Panc1 (cell line): ENCODE results near the gene CDKAL1. TPM values are rescaled to one million over a fixed set of nuclear protein-coding genes. Genes with fewer than 3 reads are reported as not detected.

ENCODE experiments used
- ATAC-seq: fragments of 200-7000 bp; cut with Tn5 transposase; 2 replicates; pipeline ENCODE4 v1.9.1; 2020; ENCODE audit warnings: mild to moderate bottlenecking, moderate library complexity
- BruUV-seq: library from RNA; stranded (reverse); fragments of 400-500 nt; replicated peaks from 2 replicates; lab custom pipeline; 2021; lab: Mats Ljungman, UMichigan
- CTCF ChIA-PET: fragments of 300-600 bp; sonication (Branson Sonifier 250); formaldehyde crosslinking; loops from one replicate; lab custom pipeline; 2022; ENCODE audit warnings: antibody characterized with exemption; lab: Charles Lee
- POLR2A ChIA-PET: fragments of 300-600 bp; sonication (Branson Sonifier 250); formaldehyde crosslinking; loops from one replicate; lab custom pipeline; 2022; ENCODE audit warnings: antibody characterized with exemption; lab: Charles Lee
- DNase-seq: peaks from one replicate; pipeline ENCODE4 v3.0.0-alpha.2; 2010; ENCODE audit warnings: low read depth, low spot score
- H3K27ac ChIP-seq: 2 replicates; pipeline ENCODE4 v1.5.1; 2011; ENCODE audit warnings: mild to moderate bottlenecking, low read length, inconsistent platforms
- H3K27me3 ChIP-seq: fragments of 200-500 bp; sonication (Bioruptor generic); 2 replicates; pipeline ENCODE4 v1.6.0; 2014; ENCODE audit warnings: low read length, inconsistent platforms; ENCODE audit not compliant: control insufficient read depth, insufficient read depth
- H3K36me3 ChIP-seq: fragments of 200-500 bp; sonication (Bioruptor generic); 2 replicates; pipeline ENCODE4 v1.5.1; 2014; ENCODE audit warnings: inconsistent platforms, mild to moderate bottlenecking, low read length, moderate library complexity; ENCODE audit not compliant: control insufficient read depth, insufficient read depth
- H3K4me1 ChIP-seq: 2 replicates; pipeline ENCODE4 v1.5.1; 2011; ENCODE audit warnings: inconsistent platforms, mild to moderate bottlenecking, low read length, moderate library complexity; ENCODE audit not compliant: control insufficient read depth, insufficient read depth
- H3K4me3 ChIP-seq, 2 experiments: 2 replicates each; pipeline ENCODE4 v1.5.1; 2011 to 2012; ENCODE audit warnings: low read depth in 2 of 2, low read length in 2 of 2, mild to moderate bottlenecking in 2 of 2, inconsistent platforms in 1 of 2, moderate library complexity in 1 of 2
- H3K9me3 ChIP-seq: fragments of 200-500 bp; sonication (Bioruptor generic); 2 replicates; pipeline ENCODE4 v1.5.1; 2014; ENCODE audit warnings: low read depth, mild to moderate bottlenecking, inconsistent platforms, low read length, moderate library complexity; ENCODE audit not compliant: control insufficient read depth, insufficient read depth
- CTCF ChIP-seq: fragments of 450-650 bp; IDR thresholded peaks from 2 replicates; pipeline ENCODE4 v1.5.1; 2017; ENCODE audit warnings: mild to moderate bottlenecking
- POLR2AphosphoS5 ChIP-seq: IDR thresholded peaks from 2 replicates; pipeline ENCODE4 v1.6.1; 2012; ENCODE audit warnings: mild to moderate bottlenecking, low read depth, low read length, moderate library complexity
- REST ChIP-seq, 2 experiments: IDR thresholded peaks; 2 replicates each; pipeline ENCODE4 v1.6.1; 2011 to 2012; ENCODE audit warnings: low read depth in 2 of 2, control low read depth in 1 of 2, low read length in 1 of 2, mild to moderate bottlenecking in 1 of 2, moderate library complexity in 1 of 2; ENCODE audit not compliant: insufficient read depth in 1 of 2
- SIN3A ChIP-seq: IDR thresholded peaks from 2 replicates; pipeline ENCODE4 v1.6.1; 2012; ENCODE audit warnings: low read depth, mild to moderate bottlenecking, low read length, moderate library complexity, borderline replicate concordance; ENCODE audit not compliant: insufficient read depth
- TCF7L2 ChIP-seq: IDR thresholded peaks from 2 replicates; pipeline ENCODE4 v1.6.1; 2011; ENCODE audit warnings: mild to moderate bottlenecking, low read depth, low read length, inconsistent platforms
- in situ Hi-C: cut with HindIII; loops from 2 replicates; pipeline ENCODE4 v1.10.0; 2016; ENCODE audit warnings: low sequenced_read_pairs, low pct_unique_long_range_greater_than_20kb
- intact Hi-C: fragments of 100-400 bp; cut with micrococcal nuclease; formaldehyde crosslinking; loops from one replicate; pipeline ENCODE4 v1.10.0; 2022; ENCODE audit not compliant: unreplicated experiment
- total RNA-seq: library from RNA; stranded (reverse); gene quantifications from one replicate; pipeline ENCODE4 v1.2.1, GENCODE V29; 2021; ENCODE audit not compliant: unreplicated experiment

Gene CDKAL1
- total RNA-seq, 1 experiment from 2014 or later, result 14.5 TPM

- DNase-seq (no peak), ATAC-seq (no peak)
- Histone ChIP-seq H3K27me3 (no peaks in the 10 kb centered on the region), H3K9me3 (no peaks in the 10 kb centered on the region), H3K4me1 (no peaks in the 10 kb centered on the region), H3K4me3 (no peak overlapping the region), H3K36me3 (no peaks in the 10 kb centered on the region), H3K27ac (no peak overlapping the region)
- POLR2A ChIA-PET, result no interaction called here
- in situ Hi-C loops, result no loop called here
- BruUV-seq, result no TSS peak
- CTCF ChIA-PET, result no interaction called here
- intact Hi-C loops, result no loop called here
- TF ChIP-seq POLR2AphosphoS5 (no peak), CTCF (no peak), SIN3A (no peak), REST (IDR thresholded peaks at IDR 0.05; ENCODE audit: insufficient read depth in 1 of 2, low read depth in 2 of 2, low read length in 1 of 2) (no peak), TCF7L2 (no peak)
These were observed 515.3 kb downstream of the CDKAL1 start for GRCh38 chr6:21049572-21049971.

GRCh38 chr6:21050935-21051334 is 516.7 kb downstream of the CDKAL1 start:
- TF ChIP-seq TCF7L2 (no peak), CTCF (no peak), SIN3A (no peak), REST (IDR thresholded peaks at IDR 0.05; ENCODE audit: insufficient read depth in 1 of 2, low read depth in 2 of 2, low read length in 1 of 2) (no peak), POLR2AphosphoS5 (no peak)
- H3K27ac ChIP-seq, result no peak overlapping the region
- CTCF ChIA-PET, result no interaction called here
- no peaks in the 10 kb centered on the region for H3K27me3 ChIP-seq
- intact Hi-C loops (no loop called here), in situ Hi-C loops (no loop called here)
- POLR2A ChIA-PET, result no interaction called here
- no TSS peak for BruUV-seq
- no peak for DNase-seq
- no peak for ATAC-seq
- no peak overlapping the region for H3K4me3 ChIP-seq
- no peaks in the 10 kb centered on the region for H3K4me1 ChIP-seq
- H3K9me3 ChIP-seq, result no peaks in the 10 kb centered on the region
- no peaks in the 10 kb centered on the region for H3K36me3 ChIP-seq
